ENCODE data around the gene ENTHD1.

Gene ENTHD1

GRCh38 chr22:39800790-39801520 is 92.6 kb downstream of the ENTHD1 start:
- in situ Hi-C loops (cut with MboI; ENCODE audit: low sequenced_read_pairs): no loop called here

- in situ Hi-C loops (cut with MboI; ENCODE audit: low sequenced_read_pairs): no loop called here
Measured at GRCh38 chr22:39797528-39798147, 95.9 kb downstream of the ENTHD1 start.

GRCh38 chr22:39789788-39790187 is 103.8 kb downstream of the ENTHD1 start:
- in situ Hi-C loops (cut with MboI; ENCODE audit: low sequenced_read_pairs): no loop called here

GRCh38 chr22:39785232-39785631 is 108.3 kb downstream of the ENTHD1 start:
- in situ Hi-C loops (cut with MboI; ENCODE audit: low sequenced_read_pairs): no loop called here

- in situ Hi-C loops (cut with MboI; ENCODE audit: low sequenced_read_pairs): no loop called here
Measured at GRCh38 chr22:39777716-39778454, 115.7 kb downstream of the ENTHD1 start.

GRCh38 chr22:39776295-39777009 is 117.1 kb downstream of the ENTHD1 start:
- in situ Hi-C loops (cut with MboI; ENCODE audit: low sequenced_read_pairs): no loop called here

- in situ Hi-C loops (cut with MboI; ENCODE audit: low sequenced_read_pairs): no loop called here
Measured at GRCh38 chr22:39773976-39774539, 119.5 kb downstream of the ENTHD1 start.

GRCh38 chr22:39773503-39773902 is 120.1 kb downstream of the ENTHD1 start:
- in situ Hi-C loops (cut with MboI; ENCODE audit: low sequenced_read_pairs): no loop called here

GRCh38 chr22:39771486-39771885 is 122.1 kb downstream of the ENTHD1 start:
- in situ Hi-C loops (cut with MboI; ENCODE audit: low sequenced_read_pairs): no loop called here

GRCh38 chr22:39765661-39766060 is 127.9 kb downstream of the ENTHD1 start:
- in situ Hi-C loops (cut with MboI; ENCODE audit: low sequenced_read_pairs): no loop called here

- in situ Hi-C loops (cut with MboI; ENCODE audit: low sequenced_read_pairs): no loop called here
Measured at GRCh38 chr22:39765046-39765445, 128.5 kb downstream of the ENTHD1 start.

- in situ Hi-C loops (cut with MboI; ENCODE audit: low sequenced_read_pairs): no loop called here
Measured at GRCh38 chr22:39763276-39763675, 130.3 kb downstream of the ENTHD1 start.

- in situ Hi-C loops (cut with MboI; ENCODE audit: low sequenced_read_pairs): no loop called here
Measured at GRCh38 chr22:39750759-39751158, 142.8 kb downstream of the ENTHD1 start.

GRCh38 chr22:39748877-39749276 is 144.7 kb downstream of the ENTHD1 start:
- in situ Hi-C loops (cut with MboI; ENCODE audit: low sequenced_read_pairs): no loop called here

- in situ Hi-C loops (cut with MboI; ENCODE audit: low sequenced_read_pairs): no loop called here
Measured at GRCh38 chr22:39746600-39747262, 146.8 kb downstream of the ENTHD1 start.

- in situ Hi-C loops (cut with MboI; ENCODE audit: low sequenced_read_pairs): no loop called here
Measured at GRCh38 chr22:39745789-39746188, 147.8 kb downstream of the ENTHD1 start.

- in situ Hi-C loops (cut with MboI; ENCODE audit: low sequenced_read_pairs): no loop called here
Measured at GRCh38 chr22:39744353-39744752, 149.2 kb downstream of the ENTHD1 start.

- in situ Hi-C loops (cut with MboI; ENCODE audit: low sequenced_read_pairs): no loop called here
Measured at GRCh38 chr22:39743935-39744334, 149.6 kb downstream of the ENTHD1 start.

- in situ Hi-C loops (cut with MboI; ENCODE audit: low sequenced_read_pairs): no loop called here
Measured at GRCh38 chr22:39739338-39740027, 154.1 kb downstream of the ENTHD1 start.

GRCh38 chr22:39738746-39739145 is 154.8 kb downstream of the ENTHD1 start:
- in situ Hi-C loops (cut with MboI; ENCODE audit: low sequenced_read_pairs): no loop called here

All from hTERT RPE-1 (cell line).